GM12878 (cell line): Measurements from ENCODE around the gene CDKN1C.

Experiments used
- CBFB ChIP-seq: IDR thresholded peaks from 2 replicates; pipeline ENCODE4 v1.6.1; 2016; ENCODE audit warnings: antibody characterized with exemption, low read depth
- ESRRA ChIP-seq: IDR thresholded peaks from 2 replicates; pipeline ENCODE4 v1.6.1; 2012; ENCODE audit warnings: mild to moderate bottlenecking, low read length, improper control_type of control experiment
- EZH2 ChIP-seq: IDR thresholded peaks from 2 replicates; pipeline ENCODE4 v1.6.1; 2012; ENCODE audit warnings: low read depth, mild to moderate bottlenecking, control low read depth, inconsistent platforms, low read length, borderline replicate concordance; ENCODE audit not compliant: control insufficient read depth
- JUND ChIP-seq: IDR thresholded peaks from 2 replicates; pipeline ENCODE4 v1.6.1; 2012; ENCODE audit warnings: low read depth, mild to moderate bottlenecking, low read length, improper control_type of control experiment, moderate library complexity
- MEF2A ChIP-seq: IDR thresholded peaks from 2 replicates; pipeline ENCODE4 v1.6.1; 2011; ENCODE audit warnings: low read depth, mild to moderate bottlenecking, low read length, moderate library complexity; ENCODE audit not compliant: insufficient read depth
- POLR2A ChIP-seq: IDR thresholded peaks from 2 replicates; pipeline ENCODE4 v1.6.1; 2011; ENCODE audit warnings: low read depth, mild to moderate bottlenecking, low read length
- YY1 ChIP-seq: IDR thresholded peaks from 2 replicates; pipeline ENCODE4 v1.6.1; 2011; ENCODE audit warnings: low read depth, mild to moderate bottlenecking, low read length

DNA sequence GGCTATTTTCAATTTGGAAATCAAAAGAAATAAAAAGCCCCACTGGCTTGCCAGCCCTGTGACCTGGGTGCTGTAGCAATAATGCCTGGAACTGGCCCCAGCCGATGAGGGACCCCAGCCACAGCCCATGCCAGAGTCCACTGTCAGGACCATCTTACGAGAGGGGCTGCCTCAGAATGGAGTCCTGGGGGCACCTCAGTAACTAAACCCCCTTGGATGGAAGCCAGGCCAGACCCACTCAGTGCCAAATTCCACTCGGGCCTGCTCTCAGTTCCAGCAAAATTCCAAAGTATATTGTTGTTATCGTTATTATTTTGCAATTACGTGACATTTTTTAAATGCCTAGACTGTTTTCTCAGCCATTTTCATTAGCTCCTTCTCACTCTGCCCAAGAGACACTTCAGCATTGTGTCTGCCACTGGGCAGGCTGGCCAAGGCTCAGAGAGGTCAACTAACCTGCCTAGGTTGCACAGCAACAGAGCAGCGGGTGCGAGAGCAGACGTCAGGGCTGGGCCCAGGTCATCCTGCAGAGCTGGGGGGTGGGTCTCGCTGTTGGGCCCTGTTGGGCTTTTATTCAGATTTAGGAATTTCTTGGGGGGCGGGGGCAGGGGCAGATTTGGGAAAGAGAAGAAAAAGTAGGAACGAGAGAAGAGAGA is 19.5 kb downstream of the CDKN1C start:
- TF ChIP-seq MEF2A (no peak), POLR2A (no peak), EZH2 (no peak), JUND (no peak), YY1 (no peak), CBFB (no peak), ESRRA (no peak)
